GM12878 (cell line): Measurements from ENCODE around the gene IFNK.

Experiments
- CBFB ChIP-seq: IDR thresholded peaks from 2 replicates; pipeline ENCODE4 v1.6.1; 2016; ENCODE audit warnings: antibody characterized with exemption, low read depth
- CTCF ChIP-seq, 3 experiments: IDR thresholded peaks in 2 of 3; conservative IDR thresholded peaks in 1 of 3; 2 replicates each; pipeline ENCODE4 v1.5.1; 2011; ENCODE audit warnings: low read depth in 3 of 3, low read length in 3 of 3, mild to moderate bottlenecking in 3 of 3, control low read depth in 2 of 3, moderate library complexity in 2 of 3, inconsistent platforms in 1 of 3, mixed read lengths in 1 of 3; ENCODE audit not compliant: control insufficient read depth in 2 of 3, insufficient read depth in 1 of 3; ENCODE audit errors: extremely low read depth in 1 of 3
- EGR1 ChIP-seq, 2 experiments: IDR thresholded peaks; 1 replicate in 1 of 2; 2 replicates in 1 of 2; pipeline ENCODE4 v1.6.1; 2011 to 2012; ENCODE audit warnings: low read depth in 2 of 2, low read length in 2 of 2, borderline replicate concordance in 1 of 2, mild to moderate bottlenecking in 1 of 2, moderate library complexity in 1 of 2
- EZH2 ChIP-seq: IDR thresholded peaks from 2 replicates; pipeline ENCODE4 v1.6.1; 2012; ENCODE audit warnings: low read depth, mild to moderate bottlenecking, control low read depth, inconsistent platforms, low read length, borderline replicate concordance; ENCODE audit not compliant: control insufficient read depth
- MEF2B ChIP-seq: fragments of 450-650 bp; IDR thresholded peaks from 2 replicates; pipeline ENCODE4 v1.6.1; 2018; ENCODE audit warnings: mild to moderate bottlenecking, moderate library complexity; ENCODE audit not compliant: partially characterized antibody, poor library complexity, severe bottlenecking
- MYC ChIP-seq: IDR thresholded peaks from 2 replicates; pipeline ENCODE4 v1.6.1; 2011; ENCODE audit warnings: mild to moderate bottlenecking, low read length, moderate library complexity, inconsistent platforms; ENCODE audit not compliant: insufficient read depth, insufficient replicate concordance, insufficient read length, severe bottlenecking
- NFYB ChIP-seq: IDR thresholded peaks from 2 replicates; pipeline ENCODE4 v1.6.1; 2011; ENCODE audit warnings: low read depth, mild to moderate bottlenecking, low read length, improper control_type of control experiment, moderate library complexity; ENCODE audit not compliant: insufficient read depth
- RFX5 ChIP-seq: IDR thresholded peaks from 2 replicates; pipeline ENCODE4 v1.6.1; 2011; ENCODE audit warnings: low read depth, low read length, improper control_type of control experiment

GRCh38 chr9:27497883-27498417, 26.1 kb upstream of the IFNK start:
- TF ChIP-seq CTCF (IDR thresholded peaks at IDR 0.05 in 2 of 3, conservative IDR thresholded peaks at IDR 0.05 in 1 of 3; ENCODE audit: control insufficient read depth in 2 of 3, extremely low read depth in 1 of 3, insufficient read depth in 1 of 3, low read depth in 3 of 3, low read length in 3 of 3) (no peak), RFX5 (no peak), NFYB (no peak), MEF2B (no peak), CBFB (no peak), MYC (no peak), EZH2 (no peak), EGR1 (IDR thresholded peaks at IDR 0.05; ENCODE audit: borderline replicate concordance in 1 of 2, low read depth in 2 of 2, low read length in 2 of 2) (no peak)
